ENCODE measurements around the gene TANC1. TPM values are rescaled to one million over a fixed set of nuclear protein-coding genes. Genes with fewer than 3 reads are reported as not detected.

TANC1 gene
- total and polyA plus RNA-seq, 2 of the 4 experiments (the other 2 are of a cell fraction), result 10.2 to 12.9 TPM

GRCh38 chr2:159225025-159226016 lies 256.9 kb downstream of the TANC1 start:
- dilution Hi-C loops (cut with HindIII; ENCODE audit: low sequenced_read_pairs, unreplicated experiment), result no loop called here
- H2AFZ ChIP-seq (replicated peaks; ENCODE audit: low read length, poor library complexity), result no peak overlapping the region
- H2BK15ac ChIP-seq (ENCODE audit: low read depth, low read length), result no peak overlapping the region
- H2BK5ac ChIP-seq (ENCODE audit: low read depth, low read length, poor library complexity, severe bottlenecking), result no peak overlapping the region
- H3K23ac ChIP-seq (ENCODE audit: low read depth, low read length), result no peak overlapping the region
- no peak for DNase-seq
- in situ Hi-C loops (cut with MboI; ENCODE audit: low sequenced_read_pairs), result no loop called here
- H3K79me1 ChIP-seq (ENCODE audit: low read depth in 1 of 2, low read length in 2 of 2), result no peaks in the 10 kb centered on the region; a peak in 1 of 4 replicates
- no peak overlapping the region for H2BK20ac ChIP-seq (ENCODE audit: low read depth, low read length)
- ChIA-PET CTCF (no interaction called here), POLR2A (ENCODE audit: unreplicated experiment) (no interaction called here)
- no peak overlapping the region for H3K4me3 ChIP-seq (ENCODE audit: insufficient read depth, low read depth, low read length)
- H3K27me3 ChIP-seq (ENCODE audit: control insufficient read depth, insufficient read depth, low read length), result no peaks in the 10 kb centered on the region
- H2BK120ac ChIP-seq (ENCODE audit: low read depth, low read length), result no peak overlapping the region
- no peak overlapping the region for H2AK9ac ChIP-seq (replicated peaks; ENCODE audit: low read depth, low read length, poor library complexity)
- no peak overlapping the region for H3K56ac ChIP-seq (ENCODE audit: extremely low read depth, insufficient read depth, low read length)
- no peaks in the 10 kb centered on the region; the same call in 1 of the 2 replicates for H4K20me1 ChIP-seq (ENCODE audit: insufficient read depth, low read length)
- H4K5ac ChIP-seq (ENCODE audit: low read depth, low read length), result no peak overlapping the region
- no TSS peak for BruUV-seq (replicated peaks)
- H2AK5ac ChIP-seq (ENCODE audit: low read depth, low read length), result no peak overlapping the region
- H3K4me2 ChIP-seq (ENCODE audit: low read depth, low read length), result no peak overlapping the region
- no peaks in the 10 kb centered on the region for H3K9me3 ChIP-seq (ENCODE audit: control insufficient read depth, insufficient read depth, low read length)
- H3K36me3 ChIP-seq (ENCODE audit: control insufficient read depth, insufficient read depth, low read length), result peaks cover 61% of the 10 kb centered on the region
- ATAC-seq (ENCODE audit: low read depth), result no peak
- no peak overlapping the region for H3K9ac ChIP-seq (ENCODE audit: low read depth, low read length)
- H3K27ac ChIP-seq (ENCODE audit: insufficient read depth, low read length), result no peak overlapping the region
- WGBS, 2 experiments (ENCODE audit: extremely low coverage in 2 of 2, insufficient read length in 1 of 2), result 100% methylated on average over 1 of the region's 26 CpGs; no CpG with 5 or more reads in 1 of the 2 experiments
- no peak overlapping the region for H3K4ac ChIP-seq (ENCODE audit: low read depth, low read length)
- H3K18ac ChIP-seq (ENCODE audit: low read depth, low read length), result no peak overlapping the region
- H4K8ac ChIP-seq (ENCODE audit: low read depth in 2 of 2, low read length in 2 of 2), result no peak overlapping the region
- peaks cover 5% of the 10 kb centered on the region; the same call in 1 of the 2 replicates for H3K9me1 ChIP-seq (ENCODE audit: insufficient read depth, low read length)
- H3K4me1 ChIP-seq (ENCODE audit: control insufficient read depth, insufficient read depth, low read length), result no peaks in the 10 kb centered on the region
- H3K14ac ChIP-seq (replicated peaks; ENCODE audit: low read depth, low read length), result no peak overlapping the region
- H4K91ac ChIP-seq (ENCODE audit: insufficient read depth, low read depth, low read length), result no peak overlapping the region
- intact Hi-C loops (cut with micrococcal nuclease), result no loop called here
- TF ChIP-seq CTCF (conservative IDR thresholded peaks at IDR 0.05; ENCODE audit: low read depth, low read length), result no peak
- no peak for TF ChIP-seq USF2 (IDR thresholded peaks at IDR 0.05; ENCODE audit: low read depth, low read length)
- no peak for TF ChIP-seq FOS (IDR thresholded peaks at IDR 0.05; ENCODE audit: low read depth, low read length)
- no peak for TF ChIP-seq BHLHE40 (IDR thresholded peaks at IDR 0.05; ENCODE audit: low read depth, low read length)
- no peak for TF ChIP-seq POLR2A (IDR thresholded peaks at IDR 0.05; ENCODE audit: low read depth, low read length)
- TF ChIP-seq RCOR1 (IDR thresholded peaks at IDR 0.05; ENCODE audit: insufficient replicate concordance, low read length), result no peak
- TF ChIP-seq RFX5 (IDR thresholded peaks at IDR 0.05; ENCODE audit: low read depth, low read length), result no peak
- no peak for TF ChIP-seq NFE2L2 (IDR thresholded peaks at IDR 0.05; ENCODE audit: low read depth, low read length)
- TF ChIP-seq CHD1 (IDR thresholded peaks at IDR 0.05; ENCODE audit: low read depth, low read length), result no peak
- no peak for TF ChIP-seq ELK1 (IDR thresholded peaks at IDR 0.05; ENCODE audit: borderline replicate concordance, low read depth, low read length)
- TF ChIP-seq SMC3 (IDR thresholded peaks at IDR 0.05; ENCODE audit: low read depth, low read length), result no peak
- TF ChIP-seq MAFK (IDR thresholded peaks at IDR 0.05; ENCODE audit: low read depth, low read length), result no peak
- no peak for TF ChIP-seq CEBPB (IDR thresholded peaks at IDR 0.05; ENCODE audit: low read depth, low read length)
- TF ChIP-seq MXI1 (IDR thresholded peaks at IDR 0.05; ENCODE audit: borderline replicate concordance, low read depth, low read length), result no peak
- TF ChIP-seq RAD21 (IDR thresholded peaks at IDR 0.05; ENCODE audit: low read length), result no peak

All from IMR-90 (cell line).